ENCODE results near the gene PLEK. TPM values are rescaled to one million over a fixed set of nuclear protein-coding genes. Genes with fewer than 3 reads are reported as not detected.

The PLEK gene
- total and polyA plus RNA-seq, 2 of the 13 experiments (the other 11 are each of a cell fraction or from before 2014, with no cell fraction given), result not detected

DNA sequence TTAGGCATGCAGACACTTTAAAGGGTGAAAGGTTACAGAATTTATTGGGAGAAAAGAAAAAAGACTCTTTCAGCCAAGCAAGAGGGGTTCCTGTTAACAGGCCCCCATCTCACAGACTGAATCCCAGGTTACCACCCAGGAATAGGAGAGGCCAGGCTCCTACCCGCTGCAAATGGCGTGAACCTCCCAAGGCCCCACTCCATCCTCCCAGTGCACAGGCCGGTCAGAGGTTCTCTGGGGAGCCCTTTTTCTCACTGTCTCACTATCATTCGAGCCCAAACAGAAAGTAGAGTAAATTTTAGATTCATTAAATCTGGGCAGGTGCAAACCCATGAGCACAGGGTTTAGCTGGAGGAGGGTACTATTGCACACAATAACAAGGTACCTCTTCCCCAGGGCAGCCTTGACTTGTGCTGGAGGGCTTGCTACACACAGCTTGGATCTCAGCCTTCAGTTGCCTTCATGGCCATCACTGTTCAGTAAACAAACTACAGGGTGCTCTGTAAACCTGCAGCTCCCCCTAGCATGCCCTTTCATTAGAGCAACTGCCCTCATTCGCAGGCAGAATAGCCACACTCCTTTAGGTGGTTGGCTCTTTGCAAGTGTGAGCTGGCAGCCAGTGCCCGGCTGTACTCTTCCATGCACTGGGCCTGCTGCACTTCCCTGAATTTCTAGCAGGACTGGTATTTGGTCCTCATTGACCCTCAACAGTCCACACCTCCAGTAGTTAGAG, 7.3 kb upstream of the PLEK start (continued):
- TF ChIP-seq, protein P1, sequence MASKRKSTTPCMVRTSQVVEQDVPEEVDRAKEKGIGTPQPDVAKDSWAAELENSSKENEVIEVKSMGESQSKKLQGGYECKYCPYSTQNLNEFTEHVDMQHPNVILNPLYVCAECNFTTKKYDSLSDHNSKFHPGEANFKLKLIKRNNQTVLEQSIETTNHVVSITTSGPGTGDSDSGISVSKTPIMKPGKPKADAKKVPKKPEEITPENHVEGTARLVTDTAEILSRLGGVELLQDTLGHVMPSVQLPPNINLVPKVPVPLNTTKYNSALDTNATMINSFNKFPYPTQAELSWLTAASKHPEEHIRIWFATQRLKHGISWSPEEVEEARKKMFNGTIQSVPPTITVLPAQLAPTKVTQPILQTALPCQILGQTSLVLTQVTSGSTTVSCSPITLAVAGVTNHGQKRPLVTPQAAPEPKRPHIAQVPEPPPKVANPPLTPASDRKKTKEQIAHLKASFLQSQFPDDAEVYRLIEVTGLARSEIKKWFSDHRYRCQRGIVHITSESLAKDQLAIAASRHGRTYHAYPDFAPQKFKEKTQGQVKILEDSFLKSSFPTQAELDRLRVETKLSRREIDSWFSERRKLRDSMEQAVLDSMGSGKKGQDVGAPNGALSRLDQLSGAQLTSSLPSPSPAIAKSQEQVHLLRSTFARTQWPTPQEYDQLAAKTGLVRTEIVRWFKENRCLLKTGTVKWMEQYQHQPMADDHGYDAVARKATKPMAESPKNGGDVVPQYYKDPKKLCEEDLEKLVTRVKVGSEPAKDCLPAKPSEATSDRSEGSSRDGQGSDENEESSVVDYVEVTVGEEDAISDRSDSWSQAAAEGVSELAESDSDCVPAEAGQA (IDR thresholded peaks at IDR 0.05; ENCODE audit: low read depth), result no peak
- TF ChIP-seq, protein P1 (CRISPR knock-in tag; IDR thresholded peaks at IDR 0.05; ENCODE audit: borderline replicate concordance), result no peak
- TF ChIP-seq STAG1 (CRISPR knock-in tag; IDR thresholded peaks at IDR 0.05), result peak; percentile 74
- TF ChIP-seq, protein P2, sequence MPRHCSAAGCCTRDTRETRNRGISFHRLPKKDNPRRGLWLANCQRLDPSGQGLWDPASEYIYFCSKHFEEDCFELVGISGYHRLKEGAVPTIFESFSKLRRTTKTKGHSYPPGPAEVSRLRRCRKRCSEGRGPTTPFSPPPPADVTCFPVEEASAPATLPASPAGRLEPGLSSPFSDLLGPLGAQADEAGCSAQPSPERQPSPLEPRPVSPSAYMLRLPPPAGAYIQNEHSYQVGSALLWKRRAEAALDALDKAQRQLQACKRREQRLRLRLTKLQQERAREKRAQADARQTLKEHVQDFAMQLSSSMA (CRISPR knock-in tag; IDR thresholded peaks at IDR 0.05), result no peak

DNA sequence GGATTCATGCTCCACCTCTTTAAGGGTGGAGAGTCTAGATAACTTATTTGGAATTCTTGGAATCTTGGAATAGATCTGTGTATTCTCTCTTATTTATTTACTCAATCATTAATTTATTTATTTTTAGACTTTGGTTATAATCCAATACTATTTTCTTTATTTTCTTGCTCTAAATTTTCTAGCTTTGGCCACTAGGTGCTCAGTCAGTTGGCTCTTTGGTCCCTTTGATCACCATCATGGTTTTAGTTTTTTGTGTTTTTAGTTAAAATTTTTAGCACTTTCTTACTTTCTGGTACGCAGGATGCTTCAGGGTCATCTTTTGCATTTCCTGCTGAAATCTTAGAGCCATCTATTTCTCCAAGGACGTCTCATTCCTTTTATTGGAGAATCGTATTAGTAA, 5.2 kb upstream of the PLEK start:
- no peaks in the 10 kb centered on the region for H3K79me2 ChIP-seq (ENCODE audit: insufficient read depth, low read length)
- intact Hi-C loops (cut with micrococcal nuclease; ENCODE audit: unreplicated experiment) (loop anchor here (5.0 kb wide), 1 partner anchor 238 kb away; no protein-coding TSS in a partner anchor), in situ Hi-C loops (cut with HindIII; ENCODE audit: extremely low pct_ligation_motif_present, low pct_unique_long_range_greater_than_20kb) (loop anchor here (5.0 kb wide), 1 partner anchor 82 kb away; no protein-coding TSS in a partner anchor)
- H3K36me3 ChIP-seq (replicated peaks in 1 of 2; ENCODE audit: control insufficient read depth in 1 of 2, insufficient read depth in 2 of 2, low read length in 2 of 2), result no peaks in the 10 kb centered on the region
- no peaks in the 10 kb centered on the region for H3K4me1 ChIP-seq (ENCODE audit: insufficient read depth, low read length)
- CTCF ChIA-PET (ENCODE audit: low intra/inter-chr PET ratio, low total read pairs), result no interaction called here
- BruUV-seq (replicated peaks), result no TSS peak
- H3K27me3 ChIP-seq (ENCODE audit: control insufficient read depth in 1 of 2, insufficient read depth in 2 of 2, low read length in 2 of 2), result peaks cover 0 to 15% of the 10 kb centered on the region in 2 experiments; a peak in 3 of 5 replicates
- H4K20me1 ChIP-seq (ENCODE audit: insufficient read depth, low read length), result no peaks in the 10 kb centered on the region
- H3K9ac ChIP-seq (ENCODE audit: insufficient read depth, low read depth, low read length), result no peak overlapping the region
- ATAC-seq (no peak), DNase-seq (ENCODE audit: low spot score) (no peak), FAIRE-seq (no peak)
- H3K4me2 ChIP-seq (ENCODE audit: low read depth, low read length), result no peak overlapping the region
- H2AFZ ChIP-seq (ENCODE audit: low read length), result no peak overlapping the region
- WGBS (ENCODE audit: low lambda C conversion rate), result 22% methylated on average over 3 of the region's 3 CpGs
- POLR2A ChIA-PET, result no interaction called here
- no peak overlapping the region for H3K4me3 ChIP-seq (replicated peaks in 1 of 3; ENCODE audit: insufficient read depth in 1 of 3, low read depth in 2 of 3, low read length in 3 of 3)
- H3K9me3 ChIP-seq (ENCODE audit: low read length), result no peaks in the 10 kb centered on the region
- H3K27ac ChIP-seq (ENCODE audit: extremely low read length, insufficient read depth, low read length), result no peak overlapping the region
- TF ChIP-seq, protein P3, sequence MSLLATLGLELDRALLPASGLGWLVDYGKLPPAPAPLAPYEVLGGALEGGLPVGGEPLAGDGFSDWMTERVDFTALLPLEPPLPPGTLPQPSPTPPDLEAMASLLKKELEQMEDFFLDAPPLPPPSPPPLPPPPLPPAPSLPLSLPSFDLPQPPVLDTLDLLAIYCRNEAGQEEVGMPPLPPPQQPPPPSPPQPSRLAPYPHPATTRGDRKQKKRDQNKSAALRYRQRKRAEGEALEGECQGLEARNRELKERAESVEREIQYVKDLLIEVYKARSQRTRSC (CRISPR knock-in tag; IDR thresholded peaks at IDR 0.05; ENCODE audit: low read depth), result no peak
- no peak for TF ChIP-seq KLF15 (CRISPR knock-in tag; IDR thresholded peaks at IDR 0.05; ENCODE audit: borderline replicate concordance)
- TF ChIP-seq ZNF556 (CRISPR knock-in tag; IDR thresholded peaks at IDR 0.05; ENCODE audit: borderline replicate concordance), result no peak
- no peak for TF ChIP-seq KLF16 (CRISPR knock-in tag; IDR thresholded peaks at IDR 0.05)
- no peak for TF ChIP-seq ZNF878 (CRISPR knock-in tag; IDR thresholded peaks at IDR 0.05)
- TF ChIP-seq PCBP2 (optimal IDR thresholded peaks at IDR 0.05; ENCODE audit: low read depth, low read length, poor library complexity, severe bottlenecking), result no peak
- no peak for TF ChIP-seq MATR3 (CRISPR knock-in tag; IDR thresholded peaks at IDR 0.05)
- TF ChIP-seq HIVEP1 (CRISPR knock-in tag; IDR thresholded peaks at IDR 0.05), result no peak
- no peak for TF ChIP-seq ZNF775 (CRISPR knock-in tag; IDR thresholded peaks at IDR 0.05; ENCODE audit: borderline replicate concordance)
- TF ChIP-seq ETV5 (CRISPR knock-in tag; IDR thresholded peaks at IDR 0.05; ENCODE audit: borderline replicate concordance), result no peak
- TF ChIP-seq ZNF713 (CRISPR knock-in tag; IDR thresholded peaks at IDR 0.05), result no peak

All from HepG2 (cell line).